HG02885 (cell line): ENCODE data around the gene SLC27A5.
"Not testable (repeated sequence)": the region's sequence is repeated elsewhere in the genome, so short reads cannot be mapped to it uniquely, and the experiment has no call there.

Experiments
- ATAC-seq: cut with Tn5 transposase; IDR thresholded peaks from one replicate; pipeline ENCODE4 v1.9.1; 2021; ENCODE audit warnings: mild to moderate bottlenecking; ENCODE audit not compliant: unreplicated experiment, poor library complexity

SLC27A5 gene

GRCh38 chr19:58529405-58529804, 17.6 kb upstream of the SLC27A5 start:
- ATAC-seq, result no peak

- no peak for ATAC-seq
Observed at GRCh38 chr19:58522709-58523108, 10.9 kb upstream of the SLC27A5 start.

- ATAC-seq, result no peak
Observed at GRCh38 chr19:58521651-58522050, 9.9 kb upstream of the SLC27A5 start.

- no peak for ATAC-seq
Observed at GRCh38 chr19:58520257-58520599, 8.4 kb upstream of the SLC27A5 start.

DNA sequence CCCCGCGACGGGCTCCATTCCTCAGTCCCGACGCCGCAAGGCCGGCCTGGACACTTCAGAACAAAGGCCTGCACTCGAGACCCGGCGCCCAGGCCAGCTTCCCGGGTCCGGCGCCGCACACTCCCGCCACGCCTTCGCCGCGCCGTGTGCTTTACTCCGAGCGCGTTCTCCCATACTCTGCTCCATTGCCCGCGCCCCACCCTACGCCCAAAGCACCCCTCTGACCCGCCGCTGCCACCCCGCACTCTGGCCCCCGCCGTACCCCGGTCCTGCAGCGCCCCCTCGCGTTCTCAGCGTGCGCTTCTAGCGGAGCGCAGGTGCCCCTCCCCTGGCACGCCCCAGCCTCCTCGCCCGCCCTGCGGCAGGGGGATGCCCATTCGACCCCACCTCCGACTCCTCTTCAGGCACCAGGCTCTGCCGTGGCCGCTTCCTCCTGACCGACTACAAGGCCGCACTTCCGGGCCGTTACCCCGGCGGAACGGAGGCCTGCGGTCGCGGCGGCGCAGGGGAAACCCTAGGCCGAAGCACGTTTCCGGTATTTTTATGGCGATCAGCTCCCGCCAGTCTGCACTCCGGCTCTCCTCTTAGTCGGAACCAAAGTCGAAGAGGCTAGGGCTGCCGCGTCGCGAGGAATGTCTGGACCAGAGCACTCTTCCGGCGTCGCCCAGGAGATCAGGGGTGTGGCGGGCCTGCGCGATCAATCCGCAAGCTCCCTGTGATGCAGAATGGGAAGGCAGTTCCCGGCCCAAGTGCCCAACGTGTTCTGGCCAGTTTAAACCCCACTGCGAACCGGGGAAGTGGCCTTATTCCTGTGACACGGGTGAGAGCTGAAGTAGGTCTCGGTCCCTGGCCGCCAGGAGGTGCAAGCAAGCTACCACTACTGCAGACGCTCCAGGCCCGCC, 7.8 kb upstream of the SLC27A5 start, which contains the start of gene ZBTB45:
Gene ZBTB45, minus strand, starts transcription at position 456 of the 902 bp plus-strand sequence. CDS start 2,137 bp downstream, outside the sequence.
- peak; percentile 82 for ATAC-seq

GRCh38 chr19:58519087-58519354, 7.2 kb upstream of the SLC27A5 start:
- peak; percentile 4 for ATAC-seq

GRCh38 chr19:58518256-58519086, 6.7 kb upstream of the SLC27A5 start:
- ATAC-seq, result no peak

- no peak for ATAC-seq
Observed at GRCh38 chr19:58516964-58517833, 5.4 kb upstream of the SLC27A5 start.

- ATAC-seq, result no peak
Observed at GRCh38 chr19:58516246-58516836, 4.5 kb upstream of the SLC27A5 start.

GRCh38 chr19:58515259-58515658, 3.5 kb upstream of the SLC27A5 start:
- no peak for ATAC-seq

- no peak for ATAC-seq
Observed at GRCh38 chr19:58514564-58515022, 2.8 kb upstream of the SLC27A5 start.

- peak; percentile 80 for ATAC-seq
Observed at GRCh38 chr19:58513694-58514563, 2.1 kb upstream of the SLC27A5 start.

DNA sequence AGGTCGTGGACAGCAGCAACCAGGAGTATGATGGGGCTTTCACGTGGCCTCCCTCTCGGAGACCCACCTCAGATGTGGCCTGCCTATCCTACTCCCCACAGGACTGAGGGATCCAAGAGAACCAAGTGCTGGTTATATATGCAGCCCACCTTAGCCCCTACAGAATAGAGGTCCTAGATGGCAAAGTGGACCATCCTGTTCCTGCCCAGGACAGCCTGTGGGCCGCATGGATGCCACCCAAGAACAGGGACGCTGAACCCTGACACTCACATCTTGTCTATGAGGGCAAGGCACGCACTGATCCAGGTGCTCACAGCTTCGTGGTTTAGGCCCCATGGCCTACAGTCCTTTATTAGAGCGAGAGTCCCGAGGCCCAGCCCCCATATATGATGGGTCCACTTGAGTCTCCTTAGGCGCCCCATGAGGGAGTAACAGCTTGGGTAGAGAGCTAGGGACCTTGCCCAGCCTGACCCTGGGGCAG, 1.5 kb upstream of the SLC27A5 start:
- ATAC-seq, result no peak

DNA sequence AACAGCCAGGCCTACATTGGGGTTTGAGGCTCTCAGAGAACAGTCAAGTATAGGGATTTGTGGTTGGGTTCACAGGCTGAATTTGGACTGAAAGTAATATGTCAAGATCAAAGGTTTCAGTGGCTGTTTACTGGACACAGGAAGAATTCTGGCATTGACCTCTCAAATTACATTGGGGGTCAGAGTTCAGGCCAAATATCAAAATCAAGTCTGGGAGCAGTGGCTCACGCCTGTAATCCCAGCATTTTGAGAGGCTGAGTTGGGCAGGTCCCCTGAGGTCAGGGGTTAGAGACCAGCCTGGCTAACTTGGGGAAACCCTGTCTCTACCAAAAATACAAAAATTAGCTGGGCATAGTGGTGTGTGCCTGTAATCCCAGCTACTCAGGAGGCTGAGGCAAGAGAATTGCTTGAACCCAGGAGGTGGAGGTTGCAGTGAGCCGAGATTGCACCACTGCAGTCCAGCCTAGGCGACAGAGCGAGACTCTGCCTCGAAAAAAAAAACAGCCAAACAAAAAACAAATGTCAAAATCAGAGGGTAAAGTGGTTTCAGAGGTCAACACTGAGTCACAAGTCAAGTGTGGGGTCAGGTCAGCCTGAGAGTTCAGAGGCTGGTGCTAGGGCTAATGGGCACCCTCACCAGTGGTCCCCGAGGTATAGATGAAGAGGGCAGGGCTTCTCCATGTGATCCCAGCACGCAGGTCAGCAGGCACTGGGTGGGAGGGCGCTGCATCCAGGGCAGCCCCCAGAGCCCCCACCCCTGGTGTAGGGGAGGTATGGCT, 1.5 kb downstream of the SLC27A5 start:
- ATAC-seq, result no peak

- no peak for ATAC-seq
Observed at GRCh38 chr19:58509731-58510083, 2.1 kb downstream of the SLC27A5 start.

- ATAC-seq, result not testable (repeated sequence)
Observed at GRCh38 chr19:58507602-58508223, 4.1 kb downstream of the SLC27A5 start.

DNA sequence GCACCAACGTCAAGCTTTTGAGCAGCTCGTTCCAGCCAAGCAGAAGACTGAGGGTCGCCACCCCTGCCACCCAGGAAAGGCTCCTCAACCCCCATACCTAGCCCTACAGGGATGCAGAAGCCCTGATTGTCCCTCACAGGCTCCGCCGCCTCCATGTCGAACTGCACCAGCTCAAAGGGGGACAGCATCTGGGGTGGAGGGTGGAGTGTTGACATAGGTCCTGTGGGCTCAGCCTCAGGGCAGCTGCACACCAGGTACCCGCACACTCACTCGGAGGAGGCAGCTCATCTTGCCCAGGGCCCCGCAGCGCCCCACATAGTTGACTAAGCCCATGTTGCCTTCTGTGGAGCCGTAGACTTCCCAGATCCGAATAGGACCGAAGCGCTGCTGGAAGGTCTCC, 11.6 kb downstream of the SLC27A5 start:
- ATAC-seq, result no peak
